ENCODE measurements around the gene DDX47. TPM values are rescaled to one million over a fixed set of nuclear protein-coding genes. Genes with fewer than 3 reads are reported as not detected.

The DDX47 gene
- total and polyA plus RNA-seq, 10 of the 15 experiments (the other 5 are each of a cell fraction or from before 2014, with no cell fraction given): 84.8 to 266 (median 120) TPM

DNA sequence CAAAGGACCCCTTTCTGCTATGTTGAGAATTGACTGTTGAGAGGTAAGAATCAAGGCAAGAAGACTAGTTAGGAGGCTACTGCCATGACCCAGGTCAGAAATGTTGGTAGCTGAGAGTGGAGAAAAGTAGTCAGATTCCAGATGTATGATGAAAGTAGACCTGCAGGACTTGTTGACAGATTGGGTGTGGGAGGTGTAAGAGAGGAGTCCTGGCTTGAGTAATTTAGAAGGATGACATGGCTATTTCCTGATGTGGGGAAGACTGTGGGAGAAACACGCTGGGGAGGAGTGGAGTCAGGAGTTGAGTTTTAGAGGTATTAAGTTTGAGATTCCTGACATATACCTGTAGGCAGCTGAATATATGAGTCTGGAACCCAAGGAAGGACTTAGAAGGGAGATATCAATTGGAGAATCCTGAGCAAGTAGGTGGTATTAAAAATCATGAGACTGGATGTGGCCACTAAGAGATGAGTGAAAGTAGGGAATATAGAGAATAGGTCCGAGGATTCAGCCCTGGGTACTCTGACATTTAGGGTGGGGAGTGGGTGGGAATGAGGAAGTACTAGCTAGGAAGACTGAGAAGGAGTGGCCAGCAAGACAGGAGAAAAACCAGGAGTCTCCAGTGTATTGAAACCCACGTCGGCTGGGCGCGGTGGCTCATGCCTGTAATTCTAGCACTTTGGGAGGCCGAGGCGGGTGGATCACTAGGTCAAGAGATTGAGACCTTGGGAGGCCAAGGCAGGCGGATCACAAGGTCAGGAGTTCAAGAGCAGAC lies 12.6 kb upstream of the DDX47 start:
- Histone ChIP-seq H3K4me3 (no peak overlapping the region), H3K27me3 (replicated peaks in 1 of 2; ENCODE audit: control insufficient read depth in 2 of 2, insufficient read depth in 2 of 2, low read length in 1 of 2) (no peaks in the 10 kb centered on the region), H3K4me2 (ENCODE audit: control insufficient read depth, insufficient read depth) (no peak overlapping the region), H4K20me1 (ENCODE audit: control insufficient read depth, insufficient read depth) (no peaks in the 10 kb centered on the region), H3K27ac (ENCODE audit: control insufficient read depth, insufficient read depth) (no peak overlapping the region), H3K4me1 (ENCODE audit: control insufficient read depth, insufficient read depth, low read length) (peaks cover 20% of the 10 kb centered on the region), H3K36me3 (ENCODE audit: control insufficient read depth in 2 of 2, insufficient read depth in 2 of 2, low read length in 1 of 2) (no peaks in the 10 kb centered on the region), H3K9me3 (replicated peaks; ENCODE audit: control insufficient read depth, insufficient read depth, low read length) (no peaks in the 10 kb centered on the region), H3K9ac (ENCODE audit: control insufficient read depth, insufficient read depth, low read length) (no peak overlapping the region), H2AFZ (ENCODE audit: control insufficient read depth, low read depth, low read length) (no peak overlapping the region), H3K79me2 (ENCODE audit: control insufficient read depth, insufficient read depth, low read length) (no peaks in the 10 kb centered on the region)
- POLR2A ChIA-PET: interaction anchor here (1.2 kb wide), 1 partner anchor 14 kb away, joined by 3 read pairs; no protein-coding TSS in a partner anchor
- WGBS (ENCODE audit: insufficient coverage, insufficient replicate concordance, low lambda C conversion rate, missing lambda C conversion rate): 84% methylated on average over 9 of the region's 9 CpGs
- TF ChIP-seq, protein P1, sequence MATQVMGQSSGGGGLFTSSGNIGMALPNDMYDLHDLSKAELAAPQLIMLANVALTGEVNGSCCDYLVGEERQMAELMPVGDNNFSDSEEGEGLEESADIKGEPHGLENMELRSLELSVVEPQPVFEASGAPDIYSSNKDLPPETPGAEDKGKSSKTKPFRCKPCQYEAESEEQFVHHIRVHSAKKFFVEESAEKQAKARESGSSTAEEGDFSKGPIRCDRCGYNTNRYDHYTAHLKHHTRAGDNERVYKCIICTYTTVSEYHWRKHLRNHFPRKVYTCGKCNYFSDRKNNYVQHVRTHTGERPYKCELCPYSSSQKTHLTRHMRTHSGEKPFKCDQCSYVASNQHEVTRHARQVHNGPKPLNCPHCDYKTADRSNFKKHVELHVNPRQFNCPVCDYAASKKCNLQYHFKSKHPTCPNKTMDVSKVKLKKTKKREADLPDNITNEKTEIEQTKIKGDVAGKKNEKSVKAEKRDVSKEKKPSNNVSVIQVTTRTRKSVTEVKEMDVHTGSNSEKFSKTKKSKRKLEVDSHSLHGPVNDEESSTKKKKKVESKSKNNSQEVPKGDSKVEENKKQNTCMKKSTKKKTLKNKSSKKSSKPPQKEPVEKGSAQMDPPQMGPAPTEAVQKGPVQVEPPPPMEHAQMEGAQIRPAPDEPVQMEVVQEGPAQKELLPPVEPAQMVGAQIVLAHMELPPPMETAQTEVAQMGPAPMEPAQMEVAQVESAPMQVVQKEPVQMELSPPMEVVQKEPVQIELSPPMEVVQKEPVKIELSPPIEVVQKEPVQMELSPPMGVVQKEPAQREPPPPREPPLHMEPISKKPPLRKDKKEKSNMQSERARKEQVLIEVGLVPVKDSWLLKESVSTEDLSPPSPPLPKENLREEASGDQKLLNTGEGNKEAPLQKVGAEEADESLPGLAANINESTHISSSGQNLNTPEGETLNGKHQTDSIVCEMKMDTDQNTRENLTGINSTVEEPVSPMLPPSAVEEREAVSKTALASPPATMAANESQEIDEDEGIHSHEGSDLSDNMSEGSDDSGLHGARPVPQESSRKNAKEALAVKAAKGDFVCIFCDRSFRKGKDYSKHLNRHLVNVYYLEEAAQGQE (IDR thresholded peaks at IDR 0.05; ENCODE audit: low read depth, low read length): no peak
- TF ChIP-seq, protein P2, sequence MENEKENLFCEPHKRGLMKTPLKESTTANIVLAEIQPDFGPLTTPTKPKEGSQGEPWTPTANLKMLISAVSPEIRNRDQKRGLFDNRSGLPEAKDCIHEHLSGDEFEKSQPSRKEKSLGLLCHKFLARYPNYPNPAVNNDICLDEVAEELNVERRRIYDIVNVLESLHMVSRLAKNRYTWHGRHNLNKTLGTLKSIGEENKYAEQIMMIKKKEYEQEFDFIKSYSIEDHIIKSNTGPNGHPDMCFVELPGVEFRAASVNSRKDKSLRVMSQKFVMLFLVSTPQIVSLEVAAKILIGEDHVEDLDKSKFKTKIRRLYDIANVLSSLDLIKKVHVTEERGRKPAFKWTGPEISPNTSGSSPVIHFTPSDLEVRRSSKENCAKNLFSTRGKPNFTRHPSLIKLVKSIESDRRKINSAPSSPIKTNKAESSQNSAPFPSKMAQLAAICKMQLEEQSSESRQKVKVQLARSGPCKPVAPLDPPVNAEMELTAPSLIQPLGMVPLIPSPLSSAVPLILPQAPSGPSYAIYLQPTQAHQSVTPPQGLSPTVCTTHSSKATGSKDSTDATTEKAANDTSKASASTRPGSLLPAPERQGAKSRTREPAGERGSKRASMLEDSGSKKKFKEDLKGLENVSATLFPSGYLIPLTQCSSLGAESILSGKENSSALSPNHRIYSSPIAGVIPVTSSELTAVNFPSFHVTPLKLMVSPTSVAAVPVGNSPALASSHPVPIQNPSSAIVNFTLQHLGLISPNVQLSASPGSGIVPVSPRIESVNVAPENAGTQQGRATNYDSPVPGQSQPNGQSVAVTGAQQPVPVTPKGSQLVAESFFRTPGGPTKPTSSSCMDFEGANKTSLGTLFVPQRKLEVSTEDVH (IDR thresholded peaks at IDR 0.05; ENCODE audit: low read depth, partially characterized antibody): no peak
- no peak for TF ChIP-seq SRF (IDR thresholded peaks at IDR 0.05; ENCODE audit: low read depth in 2 of 2, low read length in 2 of 2)
- no peak for TF ChIP-seq ZNF384 (IDR thresholded peaks at IDR 0.05; ENCODE audit: borderline replicate concordance, low read depth, low read length)
- TF ChIP-seq DPF2 (IDR thresholded peaks at IDR 0.05): no peak
- TF ChIP-seq JUNB (IDR thresholded peaks at IDR 0.05): no peak
- TF ChIP-seq ZNF207 (IDR thresholded peaks at IDR 0.05; ENCODE audit: borderline replicate concordance): no peak
- no peak for TF ChIP-seq RBBP5 (conservative IDR thresholded peaks at IDR 0.05)
- TF ChIP-seq ZNF622 (IDR thresholded peaks at IDR 0.05): no peak
- TF ChIP-seq CBX3 (IDR thresholded peaks at IDR 0.05; ENCODE audit: borderline replicate concordance, low read depth): no peak
- in situ Hi-C loops (cut with MboI) (loop anchor here (25.0 kb wide), 1 partner anchor 1987 kb away; no protein-coding TSS in a partner anchor), intact Hi-C loops (cut with micrococcal nuclease; ENCODE audit: unreplicated experiment) (no loop called here)
- FAIRE-seq (no peak), DNase-seq (ENCODE audit: low read depth, low spot score) (no peak), ATAC-seq (no peak)
- CTCF ChIA-PET: interaction anchor here (1.0 kb wide), 1 partner anchor 12 kb away, joined by 5 read pairs; no protein-coding TSS in a partner anchor
- no TSS peak for BruUV-seq (replicated peaks)
- SMC1A ChIA-PET (ENCODE audit: uncharacterized antibody, unreplicated experiment): no interaction called here
- RAD21 ChIA-PET (ENCODE audit: unreplicated experiment): interaction anchor here (1.1 kb wide), 1 partner anchor 13 kb away, joined by 3 read pairs; the partner anchor contains the start of gene DDX47

Data from GM12878 (cell line).